H9 (cell line): ENCODE results near the gene KIAA0753. TPM values are rescaled to one million over a fixed set of nuclear protein-coding genes. Genes with fewer than 3 reads are reported as not detected.

Experiments used
- DNase-seq: peaks from one replicate; pipeline ENCODE4 v3.0.0-alpha.2; 2017
- H2AFZ ChIP-seq: one replicate; pipeline ENCODE4 v1.6.1; 2013; ENCODE audit warnings: mild to moderate bottlenecking, low read length, control low read depth, moderate library complexity
- H2AK5ac ChIP-seq: 2 replicates; pipeline ENCODE4 v1.6.1; 2013; ENCODE audit warnings: low read length, control low read depth, mixed read lengths; ENCODE audit not compliant: insufficient read length
- H2BK120ac ChIP-seq: one replicate; pipeline ENCODE4 v1.6.1; 2013; ENCODE audit warnings: low read depth, mild to moderate bottlenecking, low read length, control low read depth, inconsistent platforms; ENCODE audit not compliant: poor library complexity, severe bottlenecking
- H2BK12ac ChIP-seq: 2 replicates; pipeline ENCODE4 v1.6.1; 2013; ENCODE audit warnings: low read length, control low read depth, mixed read lengths, low read depth; ENCODE audit not compliant: insufficient read length
- H2BK15ac ChIP-seq: 2 replicates; pipeline ENCODE4 v1.6.1; 2013; ENCODE audit warnings: low read depth, low read length, control low read depth
- H2BK20ac ChIP-seq: one replicate; pipeline ENCODE4 v1.6.1; 2013; ENCODE audit warnings: low read depth, mild to moderate bottlenecking, low read length, control low read depth, inconsistent platforms; ENCODE audit not compliant: poor library complexity, severe bottlenecking
- H2BK5ac ChIP-seq: 2 replicates; pipeline ENCODE4 v1.6.1; 2013; ENCODE audit warnings: low read length, control low read depth, mixed read lengths; ENCODE audit not compliant: insufficient read length
- H3K14ac ChIP-seq: 2 replicates; pipeline ENCODE4 v1.6.1; 2013; ENCODE audit warnings: low read length, control low read depth; ENCODE audit not compliant: insufficient read depth
- H3K18ac ChIP-seq: 2 replicates; pipeline ENCODE4 v1.6.1; 2013; ENCODE audit warnings: low read depth, mild to moderate bottlenecking, mixed read lengths, low read length, control low read depth; ENCODE audit not compliant: insufficient read length
- H3K23ac ChIP-seq: 2 replicates; pipeline ENCODE4 v1.6.1; 2013; ENCODE audit warnings: low read length, control low read depth, mixed read lengths, low read depth; ENCODE audit not compliant: insufficient read length
- H3K23me2 ChIP-seq: 2 replicates; pipeline ENCODE4 v1.6.1; 2013; ENCODE audit warnings: low read depth, mild to moderate bottlenecking, mixed read lengths, low read length, control low read depth; ENCODE audit not compliant: insufficient read length, poor library complexity, severe bottlenecking
- H3K27ac ChIP-seq: 2 replicates; pipeline ENCODE4 v1.5.1; 2013; ENCODE audit warnings: low read length, control low read depth, mixed read lengths, low read depth; ENCODE audit not compliant: insufficient read length
- H3K27me3 ChIP-seq: 2 replicates; pipeline ENCODE4 v1.6.1; 2013; ENCODE audit warnings: low read length, control low read depth, inconsistent platforms; ENCODE audit not compliant: insufficient read depth
- H3K4ac ChIP-seq: 2 replicates; pipeline ENCODE4 v1.6.1; 2013; ENCODE audit warnings: low read depth, mild to moderate bottlenecking, control low read depth, inconsistent platforms, low read length, moderate library complexity
- H3K4me1 ChIP-seq: 2 replicates; pipeline ENCODE4 v1.6.1; 2013; ENCODE audit warnings: low read length, control low read depth, inconsistent platforms; ENCODE audit not compliant: insufficient read depth
- H3K4me2 ChIP-seq: 2 replicates; pipeline ENCODE4 v1.6.1; 2013; ENCODE audit warnings: low read length, control low read depth, mixed read lengths; ENCODE audit not compliant: insufficient read length, insufficient read depth
- H3K56ac ChIP-seq: 2 replicates; pipeline ENCODE4 v1.6.1; 2013; ENCODE audit warnings: low read depth, mild to moderate bottlenecking, mixed read lengths, low read length, control low read depth; ENCODE audit not compliant: insufficient read length
- H3K79me1 ChIP-seq: 2 replicates; pipeline ENCODE4 v1.6.1; 2013; ENCODE audit warnings: low read depth, mild to moderate bottlenecking, moderate library complexity, low read length, control low read depth, inconsistent platforms; ENCODE audit not compliant: insufficient read depth, poor library complexity, severe bottlenecking
- H3K79me2 ChIP-seq: 2 replicates; pipeline ENCODE4 v1.6.1; 2013; ENCODE audit warnings: low read length, control low read depth, inconsistent platforms; ENCODE audit not compliant: insufficient read depth
- H3K9ac ChIP-seq: 2 replicates; pipeline ENCODE4 v1.6.1; 2013; ENCODE audit warnings: low read length, control low read depth, mixed read lengths; ENCODE audit not compliant: insufficient read length; ENCODE audit errors: extremely low read depth
- H3K9me3 ChIP-seq: one replicate; pipeline ENCODE4 v1.6.1; 2013; ENCODE audit warnings: low read depth, low read length, inconsistent platforms; ENCODE audit not compliant: control insufficient read depth
- H3T11ph ChIP-seq: one replicate; pipeline ENCODE4 v1.6.1; 2013; ENCODE audit warnings: mild to moderate bottlenecking, low read length, control low read depth, inconsistent platforms
- H4K20me1 ChIP-seq: one replicate; pipeline ENCODE4 v1.6.1; 2013; ENCODE audit not compliant: control insufficient read depth, insufficient read length, insufficient read depth
- H4K5ac ChIP-seq: 2 replicates; pipeline ENCODE4 v1.6.1; 2013; ENCODE audit warnings: low read depth, mild to moderate bottlenecking, mixed read lengths, low read length, control low read depth; ENCODE audit not compliant: insufficient read length
- H4K8ac ChIP-seq: replicated peaks from 2 replicates; pipeline ENCODE4 v1.6.1; 2013; ENCODE audit warnings: low read length, control low read depth, mixed read lengths, low read depth; ENCODE audit not compliant: insufficient read length
- H4K91ac ChIP-seq: 2 replicates; pipeline ENCODE4 v1.6.1; 2013; ENCODE audit warnings: low read depth, mild to moderate bottlenecking, moderate library complexity, mixed read lengths, low read length, control low read depth; ENCODE audit not compliant: insufficient read length
- H3K27ac Mint-ChIP-seq, 3 experiments: 2 replicates in 2 of 3; 3 replicates in 1 of 3; pipeline ENCODE4 v1.8.0; 2020 to 2021; ENCODE audit warnings: mixed read lengths in 3 of 3, mild to moderate bottlenecking in 1 of 3, moderate library complexity in 1 of 3
- H3K27me3 Mint-ChIP-seq: 2 replicates; pipeline ENCODE4 v1.8.0; 2021; ENCODE audit warnings: low read depth, mild to moderate bottlenecking, moderate library complexity, mixed read lengths
- H3K36me3 Mint-ChIP-seq, 3 experiments: 2 replicates in 2 of 3; 3 replicates in 1 of 3; pipeline ENCODE4 v1.8.0; 2020 to 2021; ENCODE audit warnings: low read depth in 3 of 3, mixed read lengths in 3 of 3; ENCODE audit not compliant: insufficient read depth in 1 of 3
- H3K4me1 Mint-ChIP-seq, 2 experiments: 2 replicates each; pipeline ENCODE4 v1.8.0; 2020; ENCODE audit warnings: mixed read lengths in 2 of 2
- H3K4me3 Mint-ChIP-seq, 2 experiments: 2 replicates in 1 of 2; 3 replicates in 1 of 2; pipeline ENCODE4 v1.8.0; 2020 to 2021; ENCODE audit warnings: mild to moderate bottlenecking in 2 of 2, mixed read lengths in 2 of 2, moderate library complexity in 1 of 2
- H3K9me3 Mint-ChIP-seq, 2 experiments: 2 replicates in 1 of 2; 3 replicates in 1 of 2; pipeline ENCODE4 v1.8.0; 2020; ENCODE audit warnings: mild to moderate bottlenecking in 2 of 2, mixed read lengths in 2 of 2, moderate library complexity in 1 of 2
- WGBS: extraction: QIAGEN DNeasy Blood & Tissue Kit; methylation state at CpG from one replicate; pipeline ENCODE4 v1.1.7; 2013; ENCODE audit warnings: missing lambda C conversion rate, low lambda C conversion rate, mixed read lengths; ENCODE audit not compliant: insufficient read length; ENCODE audit errors: extremely low coverage; 5-methylcytosine and 5-hydroxymethylcytosine counted together
- total RNA-seq: library from RNA; stranded (reverse); gene quantifications from 2 replicates; pipeline ENCODE4 v1.2.1, GENCODE V29; 2021
- TF ChIP-seq, protein P1 (sequence below): fragments of 200-600 bp; sonication (generic); conservative IDR thresholded peaks from 3 replicates; pipeline ENCODE4 v1.8.0; 2021; ENCODE audit warnings: antibody characterized with exemption, mild to moderate bottlenecking

Gene KIAA0753
- total RNA-seq, 1 experiment from 2014 or later: 37.2 TPM

GRCh38 chr17:6532441-6532885 lies 108.0 kb downstream of the KIAA0753 start:
- Histone ChIP-seq H3K79me1 (no peaks in the 10 kb centered on the region), H2BK20ac (no peak overlapping the region), H2BK120ac (no peak overlapping the region), H4K91ac (no peak overlapping the region), H3K4me1 (peaks cover 5% of the 10 kb centered on the region; the same call in 1 of the 2 replicates), H3K4me2 (no peak overlapping the region), H2BK5ac (no peak overlapping the region), H2AFZ (no peak overlapping the region), H2BK12ac (no peak overlapping the region), H3K79me2 (no peaks in the 10 kb centered on the region), H3T11ph (no peak overlapping the region), H3K27me3 (no peaks in the 10 kb centered on the region), H3K27ac (no peak overlapping the region), H4K8ac (no peak overlapping the region), H2BK15ac (no peak overlapping the region), H3K18ac (no peak overlapping the region), H4K20me1 (peaks cover 2% of the 10 kb centered on the region), H4K5ac (no peak overlapping the region), H3K4ac (no peak overlapping the region), H3K56ac (no peak overlapping the region), H3K9me3 (no peaks in the 10 kb centered on the region), H3K23ac (no peak overlapping the region), H3K9ac (no peak overlapping the region), H3K14ac (no peak overlapping the region), H3K23me2 (no peaks in the 10 kb centered on the region), H2AK5ac (no peak overlapping the region)
- no peak for DNase-seq
- TF ChIP-seq, protein P1, sequence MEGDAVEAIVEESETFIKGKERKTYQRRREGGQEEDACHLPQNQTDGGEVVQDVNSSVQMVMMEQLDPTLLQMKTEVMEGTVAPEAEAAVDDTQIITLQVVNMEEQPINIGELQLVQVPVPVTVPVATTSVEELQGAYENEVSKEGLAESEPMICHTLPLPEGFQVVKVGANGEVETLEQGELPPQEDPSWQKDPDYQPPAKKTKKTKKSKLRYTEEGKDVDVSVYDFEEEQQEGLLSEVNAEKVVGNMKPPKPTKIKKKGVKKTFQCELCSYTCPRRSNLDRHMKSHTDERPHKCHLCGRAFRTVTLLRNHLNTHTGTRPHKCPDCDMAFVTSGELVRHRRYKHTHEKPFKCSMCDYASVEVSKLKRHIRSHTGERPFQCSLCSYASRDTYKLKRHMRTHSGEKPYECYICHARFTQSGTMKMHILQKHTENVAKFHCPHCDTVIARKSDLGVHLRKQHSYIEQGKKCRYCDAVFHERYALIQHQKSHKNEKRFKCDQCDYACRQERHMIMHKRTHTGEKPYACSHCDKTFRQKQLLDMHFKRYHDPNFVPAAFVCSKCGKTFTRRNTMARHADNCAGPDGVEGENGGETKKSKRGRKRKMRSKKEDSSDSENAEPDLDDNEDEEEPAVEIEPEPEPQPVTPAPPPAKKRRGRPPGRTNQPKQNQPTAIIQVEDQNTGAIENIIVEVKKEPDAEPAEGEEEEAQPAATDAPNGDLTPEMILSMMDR: no peak
- Mint-ChIP-seq H3K27ac (no peak overlapping the region), H3K4me1 (peaks cover 17 to 36% of the 10 kb centered on the region in 2 experiments), H3K9me3 (no peaks in the 10 kb centered on the region), H3K27me3 (no peaks in the 10 kb centered on the region; the same call in 1 of the 2 replicates), H3K36me3 (no peaks in the 10 kb centered on the region), H3K4me3 (no peak overlapping the region)
- WGBS: no CpG with 5 or more reads among the region's 5 CpGs
